ENCODE data around the gene LILRB5.
"Not testable (repeated sequence)": the region's sequence is repeated elsewhere in the genome, so short reads cannot be mapped to it uniquely, and the experiment has no call there.

Gene LILRB5

DNA sequence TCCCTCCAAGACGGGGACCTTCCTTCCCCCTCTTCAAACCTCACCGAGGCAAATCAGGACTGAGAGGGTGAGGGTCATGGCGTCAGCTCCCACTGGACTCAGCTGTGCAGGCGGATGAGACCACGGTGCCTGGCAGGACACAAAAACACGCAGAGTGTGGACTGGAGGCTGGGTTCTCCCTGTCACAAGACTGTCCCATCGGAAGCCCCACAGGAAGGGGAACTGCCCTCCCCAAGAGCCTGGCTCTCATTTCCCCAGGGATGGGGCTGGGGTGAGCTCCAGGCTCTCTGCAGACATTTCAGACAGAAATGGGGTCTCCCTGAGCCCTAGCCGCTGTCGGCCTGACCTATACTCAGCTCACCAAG, at the start of gene LILRB5:
TSS of gene LILRB5 (minus strand) at position 158 of the 365 bp plus-strand sequence. CDS start at position 78, 80 bp downstream.
- DNase-seq = no peak

DNA sequence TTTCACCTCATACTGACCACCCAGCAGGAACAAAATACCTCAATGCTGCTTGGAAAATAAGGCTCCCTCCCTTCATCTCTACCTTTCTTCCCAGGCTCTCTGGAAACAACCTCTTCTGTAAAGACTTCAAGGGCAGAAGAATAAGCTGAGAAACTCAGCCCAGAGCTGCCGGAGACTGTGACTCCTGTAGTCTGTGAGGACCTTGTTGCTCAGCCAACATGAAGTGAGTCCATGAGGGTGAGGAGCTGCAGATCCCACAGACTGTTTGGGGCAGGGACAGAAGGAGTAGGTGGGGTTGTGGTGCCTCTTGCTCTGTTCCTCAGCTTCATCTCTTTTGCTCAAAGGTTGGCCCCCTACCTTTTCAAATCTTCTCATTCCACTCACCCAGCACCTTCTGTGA, 48.1 kb upstream of the LILRB5 start:
- no peak for DNase-seq

DNA sequence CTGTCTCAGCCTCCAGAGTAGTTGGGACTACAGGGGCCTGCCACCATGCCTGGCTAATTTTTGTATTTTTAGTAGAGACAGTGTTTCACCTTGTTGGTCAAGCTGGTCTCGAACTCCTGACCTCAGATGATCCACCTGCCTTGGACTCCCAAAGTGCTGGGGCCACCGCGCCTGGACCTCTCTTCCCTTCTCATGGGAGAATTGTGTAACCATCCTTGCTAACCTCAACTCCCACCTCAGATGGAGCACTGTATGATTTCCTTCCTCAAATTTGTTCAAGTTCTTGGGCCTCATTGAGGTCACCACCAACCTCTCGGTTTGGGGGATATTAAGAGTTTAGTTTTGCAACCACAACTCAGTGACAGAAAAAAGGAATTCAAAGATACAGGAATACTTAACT, 45.2 kb upstream of the LILRB5 start:
- DNase-seq = no peak

DNA sequence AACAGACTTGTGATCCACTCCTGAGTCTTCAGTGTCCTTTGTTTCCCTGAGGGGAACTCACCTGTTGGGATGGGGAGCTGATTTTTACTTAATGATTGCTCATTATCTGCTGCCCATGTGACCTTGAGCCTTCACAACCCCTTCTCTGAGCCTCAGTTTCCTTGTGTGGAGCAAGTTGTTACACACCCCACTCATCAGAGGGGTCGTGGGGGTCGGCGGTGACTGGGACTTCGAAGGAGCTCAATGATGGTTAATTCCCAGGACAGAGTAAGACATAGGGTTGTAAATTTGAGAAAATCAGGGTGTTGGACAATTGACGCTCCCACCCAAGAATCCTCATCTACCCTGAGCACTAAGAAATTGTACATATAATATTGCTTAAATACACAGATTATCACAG, 42.4 kb upstream of the LILRB5 start:
- no peak for DNase-seq

DNA sequence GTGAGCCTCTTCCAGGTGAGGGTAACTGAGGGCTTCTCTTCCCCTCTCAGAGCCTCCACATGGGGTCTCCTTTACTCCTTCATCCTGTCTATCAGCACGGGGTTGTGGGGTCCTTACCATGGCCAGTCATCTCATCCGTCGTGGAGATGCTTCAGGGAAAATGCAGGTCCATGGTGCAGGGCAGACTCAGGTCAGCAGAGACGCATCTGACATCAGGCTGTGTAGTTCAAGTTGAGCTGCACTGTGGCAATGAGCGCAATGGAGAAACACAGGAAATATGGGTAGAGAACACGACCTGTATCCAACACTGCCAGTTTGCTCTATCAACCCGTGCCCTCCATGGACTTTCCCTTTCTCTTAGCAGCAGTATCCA, 42.0 kb upstream of the LILRB5 start:
- no peak for DNase-seq

DNA sequence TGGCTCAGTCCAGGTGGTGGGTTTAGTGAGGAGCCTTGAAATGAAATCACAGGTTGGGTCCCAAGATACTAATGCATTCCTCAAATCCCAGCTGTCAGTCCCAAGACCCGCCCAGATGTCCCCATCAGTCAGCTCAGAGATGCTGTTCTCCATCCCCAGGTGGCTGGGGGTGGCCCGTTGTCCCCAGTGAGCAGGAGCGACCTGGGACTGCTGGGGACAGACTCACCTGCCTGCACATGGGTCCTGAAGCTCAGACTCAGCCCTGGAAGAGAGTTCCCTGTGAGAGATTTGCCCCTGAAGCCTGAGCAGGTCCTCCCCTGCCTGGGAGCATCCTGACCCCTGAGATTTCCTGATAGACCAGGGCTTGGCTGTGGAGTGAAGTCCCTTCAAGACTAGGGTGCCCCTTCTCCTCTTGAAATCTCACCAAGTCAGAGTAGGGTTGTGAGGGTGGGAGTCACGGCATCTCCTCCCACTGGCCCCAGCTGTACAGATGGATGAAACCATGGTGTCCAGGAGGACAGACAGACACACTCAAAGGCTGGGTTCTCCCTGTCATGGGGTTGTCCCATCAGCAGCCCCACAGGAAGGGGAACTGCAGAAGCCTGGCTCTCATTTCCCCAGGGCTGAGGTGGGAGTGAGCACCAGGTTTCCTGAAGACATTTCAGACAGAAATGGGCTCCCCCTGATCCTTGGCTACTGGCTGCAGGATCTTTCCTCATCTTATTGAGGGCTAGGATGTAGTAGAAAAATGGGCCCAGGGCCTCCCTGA, 41.5 kb upstream of the LILRB5 start:
- no peak for DNase-seq

DNA sequence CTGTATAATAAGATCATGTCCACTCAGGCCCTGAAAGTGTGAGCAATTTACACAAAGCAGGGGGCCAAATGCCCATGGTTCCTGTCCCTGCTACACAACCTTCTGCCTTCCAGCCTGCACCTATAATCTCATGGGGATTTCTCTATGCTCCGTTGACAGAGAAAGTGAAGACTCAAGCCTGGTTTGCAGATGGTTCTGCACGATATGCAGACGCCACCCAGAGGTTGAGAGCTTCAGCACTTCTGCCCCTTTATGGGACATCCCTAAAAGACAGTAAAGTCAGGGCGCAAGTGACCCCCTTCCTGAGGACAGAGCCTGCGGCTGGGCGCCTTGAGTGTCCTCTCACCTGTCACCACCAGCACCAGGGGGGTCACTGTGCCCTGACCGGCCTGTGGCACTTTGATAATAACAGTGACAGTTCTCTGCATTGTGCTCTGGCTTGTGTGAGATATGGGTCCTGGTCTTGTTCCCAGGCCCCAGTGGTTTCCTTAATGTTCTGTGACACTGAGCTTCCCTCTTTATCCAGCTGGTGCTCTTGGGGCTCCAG, 40.8 kb upstream of the LILRB5 start:
- no peak for DNase-seq

DNA sequence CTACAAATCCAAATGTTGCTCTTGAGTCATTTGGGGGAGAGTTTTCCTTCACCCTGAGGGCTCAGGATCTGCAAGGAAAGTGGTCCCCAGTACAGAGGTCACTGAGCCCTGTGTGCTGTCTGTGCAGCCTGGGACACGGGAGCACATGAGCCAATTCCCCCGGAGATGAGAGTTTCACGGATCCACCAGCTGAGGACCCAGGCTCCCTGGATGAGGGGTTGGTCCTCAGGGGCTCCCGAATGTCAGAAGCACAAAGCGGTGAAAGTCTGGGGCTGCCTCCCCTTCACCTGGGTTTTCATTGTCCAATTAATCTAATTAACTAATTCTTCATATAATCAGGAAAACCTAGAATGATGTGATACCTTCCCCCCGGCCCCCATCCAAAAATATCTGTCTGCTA, 37.5 kb upstream of the LILRB5 start:
- no peak for DNase-seq

DNA sequence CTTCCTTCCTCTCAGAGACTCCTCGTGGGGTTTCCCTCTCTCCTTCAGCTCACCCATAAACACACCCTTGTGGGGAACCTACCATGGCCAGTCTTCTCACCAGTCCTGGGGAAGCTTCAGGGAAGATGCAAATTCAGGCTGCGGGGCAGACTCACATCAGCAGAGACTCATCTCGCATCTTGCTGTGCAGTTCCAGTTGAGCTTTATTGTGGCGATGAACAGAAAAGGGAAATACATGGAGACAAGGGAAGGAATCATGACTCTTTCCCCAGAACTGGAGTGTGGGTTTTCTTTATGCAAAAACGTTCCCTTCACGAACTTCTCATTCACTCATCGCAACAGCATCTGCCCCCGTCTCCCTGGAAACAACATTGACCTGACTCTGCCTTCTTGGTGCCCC, 32.1 kb upstream of the LILRB5 start:
- DNase-seq = not testable (repeated sequence)

DNA sequence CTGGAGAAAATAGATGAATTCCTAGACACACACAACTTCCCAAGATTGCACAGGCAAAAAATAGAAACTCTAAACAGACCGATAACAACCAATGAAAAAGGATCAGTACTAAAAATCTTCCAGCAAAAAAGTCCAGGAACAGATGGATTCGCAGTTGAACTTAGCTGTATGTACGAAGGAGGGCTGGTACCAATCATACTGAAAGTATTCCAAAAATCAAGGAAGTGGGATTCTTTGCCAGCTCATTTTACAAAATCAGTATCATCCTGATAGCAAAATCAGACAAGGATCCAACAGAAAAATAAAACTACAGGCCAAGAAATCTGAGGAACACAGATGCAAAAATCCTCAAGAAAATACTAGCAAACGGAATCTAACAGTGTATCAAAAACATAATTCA, 30.4 kb upstream of the LILRB5 start:
- no peak for DNase-seq

DNA sequence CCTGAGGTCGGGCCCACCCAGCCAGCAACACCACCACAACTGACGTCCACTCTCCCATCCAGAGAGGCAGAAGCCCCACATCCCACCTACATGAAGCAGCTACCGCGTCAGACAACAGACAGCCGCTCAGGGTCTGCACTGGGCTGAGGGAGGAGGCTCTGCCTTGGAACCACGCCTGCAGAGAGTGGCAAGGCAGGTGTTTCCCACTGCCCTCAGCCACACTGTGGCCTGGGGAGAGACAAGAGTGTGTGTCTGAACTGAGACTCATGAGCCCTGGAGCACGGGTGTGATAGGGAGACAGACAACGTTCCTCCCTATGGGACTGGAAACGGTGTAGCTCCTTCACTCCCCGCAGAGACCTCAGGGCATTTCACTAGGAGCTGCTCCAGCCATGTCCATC, 29.2 kb upstream of the LILRB5 start:
- not testable (repeated sequence) for DNase-seq

DNA sequence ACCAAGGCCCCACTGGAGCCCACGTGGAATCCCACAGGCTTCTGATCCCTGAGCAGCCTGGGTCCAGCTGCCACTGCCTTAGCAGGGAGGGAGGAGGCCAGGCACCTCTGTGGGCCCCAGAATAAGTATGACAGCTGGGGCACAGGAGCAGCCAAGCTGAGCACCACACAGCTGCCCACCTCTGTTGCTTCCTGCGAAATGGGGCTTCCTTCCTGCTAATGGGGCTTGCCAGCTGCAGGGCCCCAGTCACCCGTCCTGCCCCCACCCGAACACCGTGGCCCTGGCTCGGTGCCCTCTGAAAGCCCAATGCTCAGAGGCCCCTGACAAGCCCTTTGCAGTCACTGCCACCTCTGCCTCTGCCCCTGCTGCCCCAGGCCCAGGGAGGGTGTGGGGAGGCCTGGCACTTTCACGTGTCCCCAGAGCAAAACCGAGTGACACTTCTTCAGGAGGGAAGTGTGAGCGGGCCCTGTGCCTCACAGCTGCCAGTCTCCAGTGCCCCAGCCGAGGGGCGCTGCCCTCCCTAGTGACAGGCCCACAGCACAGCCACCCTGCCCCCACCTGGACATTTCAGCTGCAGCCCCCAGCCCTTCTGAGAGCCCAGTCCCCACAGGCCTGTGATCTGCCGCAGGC, 28.5 kb upstream of the LILRB5 start:
- DNase-seq = not testable (repeated sequence)

DNA sequence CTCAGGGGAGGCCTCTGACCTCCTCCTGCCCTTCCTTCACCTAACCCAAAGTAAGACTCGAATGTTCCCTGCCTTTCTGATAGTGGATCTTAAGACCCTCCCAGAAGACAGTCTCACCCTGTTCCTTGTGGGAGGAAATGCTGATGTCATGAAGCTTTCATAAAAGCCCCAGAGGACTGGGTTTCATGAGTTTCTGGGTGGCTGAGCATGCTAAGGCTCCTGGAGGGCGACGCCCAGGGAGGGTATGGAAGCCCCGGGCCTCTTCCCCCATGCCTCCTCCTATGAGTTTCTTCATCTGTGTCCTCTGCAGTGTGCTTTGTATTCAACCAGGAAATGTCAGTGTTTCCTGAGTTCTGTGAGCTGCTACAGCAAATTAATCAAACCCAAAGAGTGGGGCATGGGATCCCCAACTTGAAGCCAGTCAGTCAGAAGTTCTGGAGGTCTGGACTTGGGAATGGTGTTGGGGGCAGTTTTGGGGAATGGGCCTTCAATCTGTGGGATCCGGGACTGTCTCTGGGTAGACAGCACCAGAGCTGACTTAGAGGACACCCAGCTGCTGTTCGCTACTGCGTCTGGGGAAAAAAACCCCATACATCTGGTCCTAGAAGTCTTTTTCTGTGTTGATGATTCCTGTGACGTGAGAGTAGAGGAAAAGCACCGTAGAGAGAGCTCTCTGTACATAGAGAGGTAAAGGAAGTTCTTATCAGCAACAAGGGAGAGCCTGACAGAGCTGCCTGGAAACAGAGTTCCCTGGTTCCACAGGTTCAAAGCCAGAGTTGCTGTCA, 25.8 kb upstream of the LILRB5 start:
- no peak for DNase-seq

DNA sequence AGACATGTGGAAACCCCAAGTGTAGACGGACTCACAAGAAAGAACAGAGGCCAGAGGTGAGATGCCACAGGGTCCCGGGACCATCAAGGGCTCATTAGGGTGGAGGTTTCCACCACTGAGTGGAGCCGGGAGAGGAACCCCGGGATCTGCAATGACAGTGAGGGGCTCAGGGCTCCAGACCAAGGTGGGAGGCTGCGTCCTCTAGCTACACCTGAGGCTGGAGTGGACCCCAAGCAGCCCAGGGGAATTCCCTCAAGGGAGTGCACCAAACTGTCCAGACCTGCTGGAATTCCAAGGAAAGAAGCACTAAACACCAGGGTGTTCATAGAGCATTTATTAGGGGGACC, 24.6 kb upstream of the LILRB5 start:
- DNase-seq = not testable (repeated sequence)

DNA sequence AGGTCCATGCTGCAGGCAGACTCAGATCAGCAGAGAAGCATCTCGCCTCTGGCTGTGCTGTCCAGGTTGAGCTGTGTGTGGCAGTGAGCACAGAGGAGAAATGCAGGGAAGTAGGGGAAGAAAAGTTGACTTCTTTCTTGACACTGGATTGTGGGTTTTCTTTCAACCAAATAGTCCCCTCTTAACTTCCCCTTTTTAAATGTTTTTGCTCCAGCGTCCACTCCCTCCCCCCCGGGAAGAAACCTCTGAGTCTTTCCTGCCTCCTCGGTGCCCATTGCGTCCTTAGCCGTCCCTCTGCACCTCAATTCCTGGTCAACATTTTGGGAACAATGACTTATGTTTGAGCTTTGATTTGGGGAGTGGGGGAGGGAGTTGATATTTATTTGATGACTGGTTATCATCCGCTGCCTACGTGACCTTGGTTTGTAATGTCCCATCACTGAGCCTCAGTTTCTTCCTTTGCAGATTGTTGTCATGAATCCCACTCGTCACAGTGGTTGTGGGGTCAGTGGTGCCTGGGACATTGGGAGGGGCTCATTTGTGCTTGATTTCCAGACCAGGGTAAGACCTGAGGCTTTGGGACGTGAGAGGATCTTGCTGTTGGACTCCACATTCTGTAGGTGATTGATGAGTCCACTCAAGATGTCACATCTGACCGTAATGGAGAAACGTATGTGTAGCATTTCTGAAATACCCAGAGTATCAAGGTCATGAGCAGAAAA, 24.1 kb upstream of the LILRB5 start, which contains the start of gene LILRB2:
TSS of gene LILRB2 (minus strand) at position 104 of the 722 bp plus-strand sequence. CDS start 614 bp downstream, outside the sequence.
- no peak for DNase-seq

DNA sequence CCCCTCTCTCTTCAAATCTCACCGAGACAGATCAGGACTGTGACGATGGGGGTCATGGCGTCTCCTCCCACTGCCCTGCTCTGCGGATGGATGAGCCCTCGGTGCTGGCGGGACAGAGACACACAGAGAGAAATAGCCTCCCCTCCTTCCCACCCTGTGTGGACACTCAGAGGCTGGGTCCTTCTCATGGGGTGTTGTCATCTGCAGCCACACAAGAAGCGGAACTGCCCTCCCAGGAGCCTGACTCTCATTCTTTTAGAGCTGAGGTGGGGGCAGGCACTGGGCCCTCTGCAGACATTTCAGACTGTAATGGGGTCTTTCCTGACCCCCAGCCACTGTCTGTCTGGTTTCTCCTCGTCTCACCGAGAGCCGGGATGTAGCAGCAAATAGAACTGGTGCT, 23.4 kb upstream of the LILRB5 start:
- not testable (repeated sequence) for DNase-seq

DNA sequence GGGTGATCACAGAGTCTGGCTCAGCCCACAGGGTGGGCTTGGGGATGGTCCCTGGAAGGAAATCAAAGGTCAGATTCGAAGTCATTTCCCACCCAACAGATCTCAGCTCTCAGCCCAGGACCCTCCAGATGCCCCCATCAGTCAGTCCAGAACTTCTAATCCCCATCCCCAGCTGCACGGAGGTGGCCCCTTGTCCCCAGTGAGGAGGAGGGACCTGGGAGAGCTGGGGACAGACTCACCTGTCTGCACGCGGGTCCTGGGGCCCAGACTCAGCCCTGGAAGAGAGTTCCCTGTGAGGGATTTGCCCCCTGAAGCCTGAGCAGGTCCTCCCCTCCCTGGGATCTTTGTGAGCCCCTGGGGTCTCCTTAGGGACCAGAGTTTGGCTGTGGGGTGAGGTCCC, 23.0 kb upstream of the LILRB5 start:
- DNase-seq = not testable (repeated sequence)

DNA sequence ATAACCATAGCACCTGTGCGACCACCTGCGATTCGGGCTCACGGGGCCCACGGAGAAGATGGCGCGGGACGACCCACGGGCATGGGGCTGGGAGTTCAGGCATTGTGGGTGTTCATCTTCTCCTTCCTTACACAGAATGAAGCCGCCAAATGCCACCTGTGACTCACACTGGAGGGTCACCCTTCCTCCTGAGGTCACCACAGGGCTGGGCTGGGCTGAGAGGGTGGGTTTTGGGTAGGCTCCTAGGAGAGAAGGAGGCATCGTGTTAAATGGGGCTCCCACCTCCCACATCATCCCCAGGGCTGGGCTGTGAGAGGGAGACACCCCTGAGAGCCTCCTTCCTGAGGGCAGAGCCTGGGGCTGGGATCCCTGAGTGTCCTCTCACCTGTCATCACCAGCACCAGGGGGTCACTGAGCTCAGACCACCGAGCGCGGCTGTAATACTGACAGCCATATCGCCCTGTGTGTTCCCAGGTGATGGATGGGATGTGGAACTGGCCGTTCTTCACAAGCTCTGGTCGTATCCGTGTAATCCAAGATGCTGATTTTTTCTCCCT, 22.4 kb upstream of the LILRB5 start:
- no peak for DNase-seq

DNA sequence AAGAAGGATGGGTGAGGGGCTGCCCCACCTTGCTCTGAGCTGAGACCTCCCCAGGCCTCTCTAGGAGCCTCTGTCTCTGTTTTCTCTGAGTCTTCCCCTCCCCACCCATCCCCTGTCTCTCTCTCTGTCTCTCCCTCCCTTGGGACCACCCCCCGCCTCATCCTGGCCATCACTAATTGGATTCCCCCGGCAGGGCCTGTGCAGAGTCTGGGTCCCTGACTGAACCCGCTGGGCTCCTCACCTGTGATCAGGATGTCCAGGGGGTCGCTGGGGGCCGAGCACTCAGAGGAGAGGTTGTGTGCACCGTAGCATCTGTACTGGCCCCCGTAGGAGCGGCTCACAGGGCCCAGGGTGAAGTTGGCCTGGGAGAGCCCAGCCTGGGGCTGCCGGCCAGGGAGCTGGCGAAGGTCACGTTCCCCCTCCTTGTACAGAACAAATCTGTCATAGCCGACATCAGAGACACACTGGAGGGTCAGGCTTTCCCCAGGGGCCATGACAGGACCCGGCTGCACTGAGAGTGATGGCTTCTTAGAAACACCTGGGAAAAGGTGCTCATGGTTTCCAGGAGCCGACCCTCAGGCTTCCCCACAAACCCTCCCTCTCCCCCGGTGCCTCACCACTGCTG, 21.6 kb upstream of the LILRB5 start:
- DNase-seq = not testable (repeated sequence)

DNA sequence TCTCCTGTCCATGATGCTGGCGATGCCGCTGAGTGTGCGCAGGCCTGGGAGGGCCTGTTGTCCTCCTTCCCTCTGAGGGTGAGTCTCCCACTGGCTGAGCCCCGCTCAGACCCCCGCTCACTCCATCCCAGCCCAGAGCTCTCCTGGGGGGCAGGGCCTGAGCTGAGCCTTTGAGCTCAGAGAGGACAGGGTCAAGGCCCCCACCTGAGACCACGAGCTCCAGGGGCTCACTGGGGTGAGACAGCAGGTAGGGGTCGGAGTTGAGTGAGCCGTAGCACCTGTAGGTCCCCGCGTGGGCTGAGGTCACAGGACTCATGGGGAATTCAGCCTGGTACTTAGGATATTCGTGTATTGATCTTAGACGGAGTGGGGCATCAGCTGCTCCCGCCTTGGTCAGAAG, 21.0 kb upstream of the LILRB5 start:
- not testable (repeated sequence) for DNase-seq

DNA sequence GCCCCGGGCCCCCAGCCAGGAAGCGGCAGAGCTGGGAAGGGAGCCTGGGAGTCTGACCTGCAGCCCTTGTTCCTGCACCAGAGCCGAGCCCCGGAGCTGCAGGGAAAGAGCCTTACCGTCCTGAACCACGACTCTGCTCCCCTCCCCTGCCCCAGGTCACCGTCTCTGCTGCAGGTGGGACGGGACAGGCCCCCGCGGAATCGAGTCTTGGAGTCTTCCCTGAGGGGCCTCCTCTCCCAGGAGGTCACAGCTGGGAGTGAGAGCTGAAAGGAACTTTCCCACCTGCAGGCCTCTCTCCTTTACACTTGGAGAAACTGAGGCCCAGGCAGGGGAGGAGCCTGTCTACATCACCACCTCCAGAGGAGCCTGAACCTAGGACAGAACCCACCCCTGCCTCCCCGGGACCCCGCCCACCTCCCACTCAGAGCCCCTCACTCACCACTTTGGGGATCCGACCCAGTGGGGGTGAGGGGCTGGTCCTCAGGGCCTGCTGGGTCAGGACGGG, 20.1 kb upstream of the LILRB5 start:
- not testable (repeated sequence) for DNase-seq

DNA sequence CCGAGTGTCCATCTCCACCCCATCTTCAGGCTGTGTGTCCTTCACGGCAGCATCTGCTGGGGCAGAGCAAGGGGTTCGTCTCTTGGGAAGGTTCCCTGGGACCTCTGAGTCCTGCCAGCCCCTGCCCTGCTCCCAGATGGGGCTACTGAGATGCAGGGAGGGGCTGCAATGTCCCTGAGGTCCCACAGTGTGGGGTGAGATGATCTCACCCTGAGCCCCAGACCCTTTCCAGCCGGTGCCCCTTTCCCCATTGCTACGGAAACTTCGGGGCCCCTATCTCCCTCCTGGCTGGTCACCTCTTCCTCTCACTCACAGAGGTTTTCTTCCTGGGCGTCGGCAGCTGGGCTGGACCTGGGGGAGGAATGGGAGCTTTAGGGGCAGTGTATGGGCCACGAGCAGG, 18.9 kb upstream of the LILRB5 start:
- no peak for DNase-seq
